Bronchial smooth muscle cell (primary cell): ENCODE measurements around the gene ISOC2. TPM values are rescaled to one million over a fixed set of nuclear protein-coding genes. Genes with fewer than 3 reads are reported as not detected.

ENCODE experiments used
- total RNA-seq: library from RNA; depleted of rRNA; stranded (reverse); fragments of >200 nt; gene quantifications from 2 replicates; pipeline ENCODE4 v1.2.1, GENCODE V29; 2014

The ISOC2 gene, protein sequence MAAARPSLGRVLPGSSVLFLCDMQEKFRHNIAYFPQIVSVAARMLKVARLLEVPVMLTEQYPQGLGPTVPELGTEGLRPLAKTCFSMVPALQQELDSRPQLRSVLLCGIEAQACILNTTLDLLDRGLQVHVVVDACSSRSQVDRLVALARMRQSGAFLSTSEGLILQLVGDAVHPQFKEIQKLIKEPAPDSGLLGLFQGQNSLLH
- 38.8 and 58.3 TPM in 2 replicates for total RNA-seq

DNA sequence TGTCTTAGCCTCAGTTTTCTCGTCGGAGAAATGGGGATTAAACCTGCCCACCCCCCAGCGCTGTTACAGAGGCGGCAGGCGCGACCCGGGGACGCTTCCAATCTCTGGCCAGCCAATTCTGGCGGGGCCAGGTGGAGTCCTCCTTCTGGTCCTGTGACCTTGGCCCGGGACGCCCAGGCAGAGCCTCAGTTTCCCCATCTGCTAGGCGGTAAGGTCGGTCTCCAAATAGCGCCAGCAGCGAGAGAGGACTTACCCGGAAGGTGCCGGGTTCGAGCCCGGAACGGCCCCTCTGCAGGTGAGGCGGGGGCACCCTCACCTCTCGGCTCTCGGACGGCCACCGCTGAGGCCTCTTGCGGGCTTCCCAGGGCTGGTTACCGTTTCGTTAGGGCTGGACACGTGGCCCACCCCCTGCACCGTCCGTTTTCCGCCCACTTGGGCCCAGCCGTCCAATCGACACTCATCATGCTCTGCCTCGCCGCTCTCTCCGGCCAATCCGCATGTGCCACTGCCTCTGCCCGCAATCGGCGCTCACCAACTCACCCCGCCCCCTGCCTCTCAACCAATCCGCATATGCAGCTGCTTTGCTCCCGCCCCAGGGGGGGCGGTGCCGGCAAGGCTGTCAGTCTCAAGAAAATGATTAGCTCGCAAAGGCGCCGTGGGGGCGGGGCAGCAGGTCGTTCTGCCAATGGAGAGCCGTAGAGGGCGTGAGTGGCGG lies at the start of gene ISOC2:
ISOC2 (minus strand) TSS at position 384 of the 715 bp plus-strand sequence. CDS start 5,156 bp downstream, outside the sequence.

DNA sequence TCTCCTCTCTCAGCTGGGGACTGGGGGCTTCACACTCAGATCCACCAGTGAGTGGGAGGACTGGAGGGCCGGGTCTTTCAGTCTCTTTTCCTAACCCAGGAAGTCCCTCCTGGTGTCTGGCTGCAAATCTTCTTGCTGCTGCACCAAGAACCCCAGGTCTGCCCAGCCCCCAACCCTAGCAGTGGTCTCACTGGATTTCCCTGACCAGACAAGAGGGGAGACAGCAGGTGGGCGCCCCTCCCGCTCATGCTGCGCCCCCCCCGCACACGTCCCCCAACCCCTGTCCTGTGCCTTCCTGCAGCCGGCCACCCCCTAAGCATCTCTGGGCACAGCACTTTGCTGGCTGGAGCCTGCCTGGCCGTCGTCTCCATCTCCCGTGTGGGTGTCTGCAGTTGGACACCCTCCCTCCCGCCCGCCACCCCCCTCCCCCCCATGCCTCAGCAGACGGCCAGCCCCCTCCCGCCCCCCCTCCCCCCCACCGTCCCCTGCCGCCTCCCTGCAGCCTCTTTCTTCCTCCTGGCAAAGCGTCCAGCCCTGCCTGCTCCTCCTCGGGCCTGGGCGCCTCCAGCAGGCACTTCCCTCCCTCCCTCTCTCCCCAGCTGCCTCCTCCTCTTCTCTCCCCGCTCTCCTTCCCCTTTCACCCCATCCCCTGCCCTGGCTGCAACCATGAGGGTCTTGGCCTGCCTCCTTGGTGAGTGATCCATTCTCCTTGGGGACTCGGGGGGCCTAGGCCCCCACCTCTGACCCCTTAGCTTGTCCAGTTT lies 26.7 kb upstream of the ISOC2 start, which contains the start of gene SSC5D:
SSC5D (plus strand) TSS at position 513 of the 764 bp plus-strand sequence; CDS start at position 667, 154 bp downstream.

DNA sequence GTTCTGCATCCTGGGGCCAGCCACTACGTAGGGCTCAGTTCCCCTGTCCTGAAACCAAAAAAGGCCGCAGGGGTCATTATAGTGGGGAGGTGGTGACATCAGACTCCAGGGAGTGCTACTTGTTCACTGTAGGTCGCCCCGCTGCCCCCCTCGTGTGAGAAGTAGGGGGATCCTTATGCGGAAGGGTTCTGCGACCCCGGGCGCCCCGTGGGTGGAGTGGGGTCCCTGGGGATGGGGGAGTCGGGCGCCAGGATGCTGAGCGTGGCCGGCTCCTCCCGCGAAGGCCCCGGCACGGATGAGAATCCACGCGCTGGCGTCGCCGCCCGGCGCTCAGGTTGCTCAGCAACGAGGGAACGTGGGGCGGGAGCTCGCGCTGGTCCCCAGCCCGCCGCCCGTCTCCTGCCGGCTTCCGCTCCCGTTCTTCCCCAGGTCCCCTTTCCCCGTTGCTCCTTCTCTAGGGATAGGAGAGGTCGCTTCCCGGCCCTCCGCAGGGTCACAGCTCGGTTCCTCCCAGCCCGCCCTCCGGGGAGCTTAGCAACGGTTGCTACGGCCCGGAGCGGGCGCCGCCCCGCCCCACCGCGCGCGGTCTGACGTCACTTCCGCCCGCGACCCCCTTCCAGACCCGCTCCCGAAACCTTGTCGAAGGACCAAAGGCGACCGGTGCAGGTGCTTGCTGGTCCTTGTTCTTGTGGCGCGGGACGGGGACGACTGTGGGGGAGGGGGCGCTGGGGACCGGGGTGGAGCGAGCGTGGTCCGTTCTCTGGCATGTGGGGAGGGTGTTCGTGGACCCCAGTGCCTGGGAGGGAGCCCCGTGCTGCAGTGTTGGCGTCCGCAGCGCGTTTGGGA lies 23.4 kb upstream of the ISOC2 start, which contains the start of gene NAT14:
NAT14 (plus strand) TSS at position 596 of the 846 bp plus-strand sequence. CDS start 521 bp downstream, outside the sequence.

DNA sequence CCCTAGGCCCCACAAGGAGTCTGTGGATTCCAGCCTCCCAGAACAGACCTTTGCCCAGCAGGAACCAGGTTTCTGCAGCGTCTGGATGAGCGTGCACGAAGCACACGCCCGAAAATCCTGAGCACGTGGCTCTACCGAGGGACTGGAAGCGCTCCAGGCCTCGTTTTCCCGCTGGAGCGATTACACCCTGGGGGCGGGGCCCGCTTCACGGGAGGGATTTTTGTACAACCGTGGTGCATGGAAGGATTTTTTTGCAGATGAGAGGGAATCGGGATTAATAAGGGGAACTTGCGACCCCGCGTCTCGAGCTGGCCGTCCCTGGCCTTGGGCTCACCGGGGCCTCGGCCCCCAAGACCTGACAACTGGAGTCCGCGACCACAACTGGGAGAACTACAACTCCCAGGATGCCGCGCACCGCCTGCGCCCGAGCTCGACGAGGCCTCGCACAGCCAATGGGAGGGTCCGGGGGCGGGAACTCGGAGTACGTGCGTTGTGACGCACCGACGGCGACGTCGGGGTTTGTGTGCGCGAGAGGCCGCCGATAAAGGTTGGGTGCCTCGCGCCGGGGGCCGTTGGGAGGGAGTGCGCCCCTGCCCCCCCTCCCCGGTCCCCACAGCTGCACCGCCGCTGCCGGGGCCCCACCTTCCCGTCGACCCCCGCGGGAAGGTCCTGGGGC lies 14.8 kb upstream of the ISOC2 start, which contains the start of gene ZNF628:
ZNF628 (plus strand) TSS at position 518 of the 676 bp plus-strand sequence. CDS start 3,294 bp downstream, outside the sequence.

DNA sequence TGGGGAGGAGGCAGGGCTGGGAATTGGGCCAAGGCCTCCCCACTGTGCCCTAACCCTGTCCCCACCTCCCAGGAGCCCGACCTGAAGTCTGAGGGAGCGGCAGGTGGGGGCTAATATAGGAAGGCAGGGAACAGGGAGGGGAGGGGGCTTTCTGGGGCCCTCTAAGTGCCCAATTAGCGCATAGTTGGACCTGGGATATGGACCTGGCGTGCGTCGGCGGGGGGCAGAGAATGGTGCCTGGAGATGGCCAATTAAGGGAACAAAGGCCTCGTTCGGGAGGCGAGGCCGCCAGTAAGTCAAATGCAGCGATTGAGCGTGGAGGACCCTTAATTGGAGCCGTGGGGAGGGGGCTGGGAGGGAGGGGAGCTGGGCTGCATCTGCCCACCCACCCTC lies 3.2 kb upstream of the ISOC2 start, which contains the start of gene C19orf85:
C19orf85 (minus strand) TSS at position 90 of the 393 bp plus-strand sequence. CDS start 197 bp downstream, outside the sequence.

DNA sequence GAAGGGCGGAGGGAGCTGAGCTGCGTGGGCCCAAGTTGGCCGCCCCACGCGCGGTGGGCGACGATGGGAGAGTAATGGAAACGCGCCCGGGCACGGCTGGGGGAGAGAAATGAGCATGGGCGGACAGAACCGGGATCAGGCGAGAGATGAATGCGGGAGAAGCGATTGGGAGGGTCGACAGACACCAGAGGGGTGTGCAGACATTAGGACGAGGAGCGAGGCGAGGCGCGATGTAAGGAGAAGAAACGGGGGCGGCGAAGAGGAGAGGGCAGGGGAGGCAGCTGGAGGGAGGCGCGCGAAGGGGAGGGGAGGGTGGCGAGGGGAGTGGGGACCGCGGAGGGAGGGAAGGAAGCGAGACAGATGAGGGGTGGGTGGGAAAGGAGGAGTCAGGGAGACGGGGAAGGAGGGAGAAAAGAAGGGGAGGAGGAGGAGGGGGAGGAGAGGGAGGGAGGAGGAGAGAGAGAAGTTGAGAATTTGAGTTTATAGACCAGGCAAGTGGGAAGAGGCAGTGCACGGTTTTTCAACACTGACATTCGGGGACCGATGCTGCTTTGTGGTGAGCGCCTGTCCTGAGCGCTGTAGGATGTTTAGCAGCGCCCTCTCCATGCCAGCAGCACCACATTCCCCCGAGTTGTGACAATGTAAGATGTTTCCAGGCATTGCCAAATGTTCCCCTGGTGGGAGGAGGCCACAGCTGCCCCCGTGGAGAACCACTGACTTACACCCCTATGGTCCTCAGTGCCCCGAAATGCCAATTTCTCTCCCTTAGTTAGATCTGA lies 18.2 kb downstream of the ISOC2 start, which contains the start of gene SHISA7:
SHISA7 (minus strand) TSS at position 256 of the 779 bp plus-strand sequence. CDS start 437 bp downstream, outside the sequence.

DNA sequence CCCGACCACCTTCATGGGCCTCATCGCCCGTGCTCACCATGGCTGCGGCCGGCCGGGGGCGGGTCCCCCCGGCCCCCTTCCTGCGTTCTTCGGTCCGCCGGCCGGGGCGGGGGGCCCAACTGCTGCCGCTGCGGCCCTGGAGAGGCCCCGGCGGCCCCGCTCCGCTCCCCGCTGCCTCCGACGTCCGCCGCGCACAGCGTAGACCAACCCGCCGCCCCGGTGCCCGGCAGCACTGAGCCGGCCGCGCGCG lies 54.0 kb downstream of the ISOC2 start, which contains the start of gene UBE2S:
UBE2S (minus strand) TSS at position 239 of the 250 bp plus-strand sequence; CDS start at position 40, 199 bp downstream.

Other genes with a start within 250 kb of the ISOC2 start
- 0.95 and 1.5 TPM in 2 replicates for gene TMEM86B, start 232.9 kb downstream of the ISOC2 start, total RNA-seq
- 24.0 and 24.4 TPM in 2 replicates for gene PPP6R1, start 202.6 kb downstream of the ISOC2 start, total RNA-seq
- gene HSPBP1, start 181.5 kb downstream of the ISOC2 start, total RNA-seq = 20.2 and 20.3 TPM in 2 replicates
- 3.5 and 7.0 TPM in 2 replicates for gene BRSK1, start 177.6 kb downstream of the ISOC2 start, total RNA-seq
- not detected in 2 replicates for gene TMEM150B, start 136.3 kb downstream of the ISOC2 start, total RNA-seq
- 7.1 and 10.3 TPM in 2 replicates for gene KMT5C, start 121.8 kb downstream of the ISOC2 start, total RNA-seq
- gene COX6B2, start 106.9 kb downstream of the ISOC2 start, total RNA-seq = 0.16 TPM in 1 of 2 replicates, not detected in the other
- not detected in 2 replicates for gene GARIN5B, start 98.4 kb downstream of the ISOC2 start, total RNA-seq
- 0.94 and 1.6 TPM in 2 replicates for gene IL11, start 91.2 kb downstream of the ISOC2 start, total RNA-seq
- gene TMEM190, start 84.8 kb downstream of the ISOC2 start, total RNA-seq = 0.47 TPM in 1 of 2 replicates, not detected in the other
- gene TMEM238, start 77.3 kb downstream of the ISOC2 start, total RNA-seq = 0.16 TPM in 1 of 2 replicates, not detected in the other
- 202 and 304 TPM in 2 replicates for gene RPL28, start 75.7 kb downstream of the ISOC2 start, total RNA-seq
- gene UBE2S, start 53.9 kb downstream of the ISOC2 start, total RNA-seq = 8.6 and 20.3 TPM in 2 replicates
- not detected in 2 replicates for gene SHISA7, start 18.3 kb downstream of the ISOC2 start, total RNA-seq
- gene C19orf85, start 3.1 kb upstream of the ISOC2 start, total RNA-seq = not detected in 2 replicates
- gene ZNF628, start 15.0 kb upstream of the ISOC2 start, total RNA-seq = 0.47 and 0.69 TPM in 2 replicates
- 9.2 and 16.2 TPM in 2 replicates for gene NAT14, start 23.5 kb upstream of the ISOC2 start, total RNA-seq
- 3.9 and 13.1 TPM in 2 replicates for gene SSC5D, start 26.8 kb upstream of the ISOC2 start, total RNA-seq
- not detected in 2 replicates for gene SBK2, start 75.5 kb upstream of the ISOC2 start, total RNA-seq
- 0.16 TPM in 1 of 2 replicates, not detected in the other for gene SBK3, start 83.9 kb upstream of the ISOC2 start, total RNA-seq
- 1.6 and 2.0 TPM in 2 replicates for gene ZNF579, start 119.2 kb upstream of the ISOC2 start, total RNA-seq
- gene FIZ1, start 137.9 kb upstream of the ISOC2 start, total RNA-seq = 0.95 and 2.1 TPM in 2 replicates
- gene ZNF524, start 138.6 kb upstream of the ISOC2 start, total RNA-seq = 12.1 and 13.2 TPM in 2 replicates
- 0.34 and 0.63 TPM in 2 replicates for gene ZNF865, start 144.0 kb upstream of the ISOC2 start, total RNA-seq
- 5.0 and 5.8 TPM in 2 replicates for gene ZNF784, start 162.9 kb upstream of the ISOC2 start, total RNA-seq
- 4.4 and 5.7 TPM in 2 replicates for gene ZNF580, start 179.4 kb upstream of the ISOC2 start, total RNA-seq
- 29.1 and 32.2 TPM in 2 replicates for gene ZNF581, start 182.0 kb upstream of the ISOC2 start, total RNA-seq
- 3.9 and 7.3 TPM in 2 replicates for gene CCDC106, start 186.6 kb upstream of the ISOC2 start, total RNA-seq
- 72.3 and 77.7 TPM in 2 replicates for gene U2AF2, start 193.4 kb upstream of the ISOC2 start, total RNA-seq
- gene EPN1, start 213.6 kb upstream of the ISOC2 start, total RNA-seq = 56.9 and 61.7 TPM in 2 replicates